K562 (cell line): ENCODE data around the gene FBXL22. TPM values are rescaled to one million over a fixed set of nuclear protein-coding genes. Genes with fewer than 3 reads are reported as not detected.

ENCODE experiments used
- ATAC-seq: fragments of 200-7000 bp; cut with Tn5 transposase; 3 replicates; pipeline ENCODE4 v1.9.1; 2020; ENCODE audit warnings: moderate library complexity
- BruUV-seq: library from RNA; stranded (reverse); fragments of 400-500 nt; replicated peaks from 2 replicates; lab custom pipeline; 2021; lab: Mats Ljungman, UMichigan
- CTCF ChIA-PET: fragments of 300-600 bp; formaldehyde crosslinking; extraction: SDS; loops from one replicate; lab custom pipeline; 2021; ENCODE audit warnings: low intra/inter-chr PET ratio; lab: Yijun Ruan, JAX
- POLR2A ChIA-PET: fragments of 300-600, 350-650 bp; sonication (Branson Sonifier 250); formaldehyde crosslinking; extraction: SDS; loops from one replicate; lab custom pipeline; 2021; ENCODE audit warnings: antibody characterized with exemption, inconsistent platforms; lab: Yijun Ruan, JAX
- DNase-seq, 4 experiments: peaks; one replicate each; pipeline versions ENCODE4 v3.0.0 to v3.0.0-alpha.2; 2011 to 2018; ENCODE audit warnings: low spot score in 3 of 4, mixed read lengths in 3 of 4; ENCODE audit errors: extremely low read depth in 1 of 4
- FAIRE-seq: peaks from 2 replicates; lab custom pipeline; 2011; peaks lifted over from hg19 to GRCh38; lab: Jason Lieb, UNC
- H2AFZ ChIP-seq: 2 replicates; pipeline ENCODE4 v1.6.0; 2011; ENCODE audit warnings: low read depth, low read length, control low read depth, inconsistent platforms
- H3K27ac ChIP-seq: fragments of 200-600 bp; 3 replicates; pipeline ENCODE4 v1.8.0; 2011; ENCODE audit warnings: low read depth, mild to moderate bottlenecking, control low read depth, inconsistent platforms, low read length, moderate library complexity, mixed read lengths; ENCODE audit errors: extremely low read depth
- H3K27me3 ChIP-seq, 2 experiments: fragments of 300-600 bp in 1 of 2; 2 replicates in 1 of 2; 3 replicates in 1 of 2; pipeline versions ENCODE4 v1.6.0 to v1.8.0; 2011; ENCODE audit warnings: inconsistent platforms in 2 of 2, low read length in 2 of 2, mild to moderate bottlenecking in 1 of 2, mixed read lengths in 1 of 2, moderate library complexity in 1 of 2; ENCODE audit not compliant: control insufficient read depth in 2 of 2, insufficient read depth in 2 of 2
- H3K36me3 ChIP-seq: fragments of 300-600 bp; 3 replicates; pipeline ENCODE4 v1.8.0; 2011; ENCODE audit warnings: mild to moderate bottlenecking, low read length, inconsistent platforms; ENCODE audit not compliant: control insufficient read depth, insufficient read depth
- H3K4me1 ChIP-seq, 2 experiments: fragments of 200-600 bp in 1 of 2; replicated peaks in 1 of 2; 2 replicates in 1 of 2; 3 replicates in 1 of 2; pipeline versions ENCODE4 v1.5.1 to v1.8.0; 2011; ENCODE audit warnings: inconsistent platforms in 2 of 2, low read length in 2 of 2, mild to moderate bottlenecking in 1 of 2, mixed read lengths in 1 of 2, moderate library complexity in 1 of 2; ENCODE audit not compliant: control insufficient read depth in 2 of 2, insufficient read depth in 2 of 2
- H3K4me2 ChIP-seq: 2 replicates; pipeline ENCODE4 v1.6.1; 2011; ENCODE audit warnings: low read length, control low read depth, inconsistent platforms, mixed read lengths; ENCODE audit not compliant: insufficient read depth
- H3K4me3 ChIP-seq: fragments of 200-600 bp; sonication (generic), shearing (Covaris generic); 2 replicates; pipeline ENCODE4 v1.5.1; 2016; ENCODE audit warnings: control low read depth, inconsistent platforms
- H3K79me2 ChIP-seq: fragments of 200-600 bp; 3 replicates; pipeline ENCODE4 v1.8.0; 2011; ENCODE audit warnings: low read length, inconsistent platforms; ENCODE audit not compliant: control insufficient read depth, insufficient read depth
- H3K9ac ChIP-seq, 2 experiments: 2 replicates each; pipeline versions ENCODE4 v1.6.0 to v1.6.1; 2011; ENCODE audit warnings: low read depth in 2 of 2, low read length in 2 of 2, control low read depth in 1 of 2, inconsistent platforms in 1 of 2, mild to moderate bottlenecking in 1 of 2, mixed read lengths in 1 of 2; ENCODE audit not compliant: insufficient read depth in 1 of 2
- H3K9me1 ChIP-seq: one replicate; pipeline ENCODE4 v1.6.0; 2011; ENCODE audit warnings: inconsistent platforms, mild to moderate bottlenecking, low read length, moderate library complexity; ENCODE audit not compliant: control insufficient read depth, insufficient read depth
- H3K9me3 ChIP-seq: replicated peaks from 2 replicates; pipeline ENCODE4 v1.5.1; 2011; ENCODE audit warnings: low read depth, low read length, inconsistent platforms; ENCODE audit not compliant: control insufficient read depth, insufficient read depth
- H4K20me1 ChIP-seq: replicated peaks from 2 replicates; pipeline ENCODE4 v1.6.1; 2011; ENCODE audit warnings: low read length, inconsistent platforms, mixed read lengths; ENCODE audit not compliant: control insufficient read depth, insufficient read depth
- ARHGAP35 ChIP-seq: fragments of 450-650 bp; IDR thresholded peaks from 2 replicates; pipeline ENCODE4 v1.6.1; 2018; ENCODE audit not compliant: partially characterized antibody
- ATF3 ChIP-seq, 2 experiments: fragments of 450-650 bp in 1 of 2; sonication (generic) in 1 of 2; formaldehyde crosslinking in 1 of 2; IDR thresholded peaks in 1 of 2; conservative IDR thresholded peaks in 1 of 2; 2 replicates each; pipeline versions ENCODE4 v1.6.1 to v1.8.1; 2016 to 2023; ENCODE audit warnings: mild to moderate bottlenecking in 2 of 2, moderate library complexity in 2 of 2, inconsistent platforms in 1 of 2, missing genetic modification reagents in 1 of 2
- BMI1 ChIP-seq: fragments of 150-350 bp; IDR thresholded peaks from 2 replicates; pipeline ENCODE4 v1.6.1; 2014; ENCODE audit warnings: low read length
- CBFA2T2 ChIP-seq: fragments of 450-650 bp; conservative IDR thresholded peaks from 2 replicates; pipeline ENCODE4 v1.6.1; 2017; ENCODE audit warnings: mild to moderate bottlenecking
- DPF2 ChIP-seq: fragments of 450-650 bp; IDR thresholded peaks from 2 replicates; pipeline ENCODE4 v1.6.1; 2016
- ETS2 ChIP-seq: IDR thresholded peaks from 2 replicates; pipeline ENCODE4 v1.6.1; 2016; ENCODE audit warnings: borderline replicate concordance, missing genetic modification characterization, mild to moderate bottlenecking, moderate library complexity, missing compliant biosample characterization; ENCODE audit not compliant: poor library complexity, severe bottlenecking
- FOXA1 ChIP-seq: fragments of 450-650 bp; IDR thresholded peaks from 2 replicates; pipeline ENCODE4 v1.6.1; 2016; ENCODE audit warnings: mild to moderate bottlenecking, borderline replicate concordance
- HDAC6 ChIP-seq: IDR thresholded peaks from 2 replicates; pipeline ENCODE4 v1.6.1; 2012; ENCODE audit warnings: low read depth, mild to moderate bottlenecking, control low read depth, inconsistent platforms, low read length, moderate library complexity
- MCM3 ChIP-seq: fragments of 450-650 bp; IDR thresholded peaks from 2 replicates; pipeline ENCODE4 v1.6.1; 2016
- MEF2D ChIP-seq: conservative IDR thresholded peaks from 2 replicates; pipeline ENCODE4 v1.6.1; 2016; ENCODE audit warnings: low read depth, missing genetic modification characterization, missing compliant biosample characterization
- SMARCA4 ChIP-seq: fragments of 450-650 bp; IDR thresholded peaks from 2 replicates; pipeline ENCODE4 v1.6.1; 2016
- U2AF1 ChIP-seq: fragments of 200-400 bp; formaldehyde crosslinking; optimal IDR thresholded peaks from 2 replicates; pipeline ENCODE3; 2017; ENCODE audit warnings: mild to moderate bottlenecking, low read depth, low read length, moderate library complexity
- ZBTB1 ChIP-seq: sonication (generic); formaldehyde crosslinking; IDR thresholded peaks from 2 replicates; pipeline ENCODE4 v1.8.1; 2023; ENCODE audit warnings: missing genetic modification reagents, low read depth, mild to moderate bottlenecking, borderline replicate concordance
- ZBTB17 ChIP-seq: fragments of 450-650 bp; formaldehyde crosslinking; IDR thresholded peaks from 2 replicates; pipeline ENCODE4 v1.4.0; 2020; ENCODE audit warnings: mild to moderate bottlenecking
- ZFPM2 ChIP-seq: fragments of 250-450 bp; sonication (Bioruptor Pico); IDR thresholded peaks from 2 replicates; pipeline ENCODE4 v1.5.1; 2022; ENCODE audit warnings: mild to moderate bottlenecking
- ZNF311 ChIP-seq: fragments of 250-450 bp; sonication (Bioruptor Pico); IDR thresholded peaks from 2 replicates; pipeline ENCODE4 v1.4.0; 2020; ENCODE audit warnings: mild to moderate bottlenecking, moderate library complexity
- ZNF41 ChIP-seq: fragments of 250-450 bp; sonication (Bioruptor Pico); conservative IDR thresholded peaks from 2 replicates; pipeline ENCODE4 v1.4.0; 2020; ENCODE audit warnings: mild to moderate bottlenecking
- WGBS: fragments of 100-300 bp; shearing (Covaris generic); methylation state at CpG from one replicate; pipeline ENCODE4 v1.1.6; 2016; ENCODE audit warnings: low coverage, mixed read lengths; ENCODE audit not compliant: insufficient coverage; ENCODE audit errors: missing lambda C conversion rate; 5-methylcytosine and 5-hydroxymethylcytosine counted together
- in situ Hi-C: fragments of 300-500 bp; cut with MboI; formaldehyde crosslinking; loops from 4 replicates; pipeline ENCODE4 v1.15.0; 2018; ENCODE audit warnings: inconsistent platforms, mixed read lengths
- intact Hi-C: fragments of 100-400 bp; cut with micrococcal nuclease; formaldehyde crosslinking; loops from 2 replicates; pipeline ENCODE4 v1.14.2; 2022
- polyA plus RNA-seq, 8 experiments: library from polyadenylated mRNA; depleted of rRNA in 4 of 8; stranded (reverse) in 5 of 8; unstranded in 3 of 8; fragments of >200 nt; fragmentation: Nextera tagmentation in 2 of 8; fragmentation: Illumina TruSeq in 1 of 8; extraction: Ambion mirVana in 2 of 8; extraction: Trizol in 1 of 8; gene quantifications; 2 replicates each; pipeline versions ENCODE4 v1.2.1 to v1.2.3, GENCODE V29; 2011 to 2014; ENCODE audit warnings: inconsistent platforms in 1 of 8, missing spikeins in 1 of 8
- total RNA-seq, 7 experiments: library from RNA; depleted of rRNA in 6 of 7; stranded (reverse); fragments of >200 nt in 6 of 7; fragmentation: Illumina TruSeq in 2 of 7; extraction: Trizol in 2 of 7; gene quantifications; 2 replicates each; pipeline versions ENCODE4 v1.2.1 to v1.2.3, GENCODE V29; 2011 to 2021; ENCODE audit warnings: low replicate concordance in 1 of 7
- TF ChIP-seq, protein P1 (sequence below): fragments of 450-650 bp; IDR thresholded peaks from 2 replicates; pipeline ENCODE4 v1.7.0; 2016; ENCODE audit warnings: borderline replicate concordance
- TF ChIP-seq, protein P2 (sequence below): sonication (generic); formaldehyde crosslinking; IDR thresholded peaks from 2 replicates; pipeline ENCODE4 v1.8.1; 2022; ENCODE audit warnings: missing genetic modification reagents

The FBXL22 gene
- total and polyA plus RNA-seq, 9 of the 15 experiments (the other 6 are each of a cell fraction or from before 2014, with no cell fraction given), result not detected

- H3K27me3 ChIP-seq, result no peaks in the 10 kb centered on the region
- no peaks in the 10 kb centered on the region for H3K79me2 ChIP-seq
- 79% methylated on average over 9 of the region's 9 CpGs for WGBS
- H3K9me3 ChIP-seq, result no peaks in the 10 kb centered on the region
- ChIA-PET CTCF (no interaction called here), POLR2A (interaction anchor here (1.0 to 1.2 kb wide), 2 partner anchors 13 to 69 kb away, joined by 3 read pairs; no protein-coding TSS in a partner anchor)
- no peak overlapping the region for H3K27ac ChIP-seq
- H3K4me1 ChIP-seq, result peaks cover 0 to 6% of the 10 kb centered on the region in 2 experiments; a peak in 1 of 5 replicates
- H2AFZ ChIP-seq, result no peak overlapping the region
- no TSS peak for BruUV-seq
- H3K9me1 ChIP-seq, result no peaks in the 10 kb centered on the region
- no peak overlapping the region for H3K4me3 ChIP-seq
- intact Hi-C loops (no loop called here), in situ Hi-C loops (loop anchor here (10.0 kb wide), 1 partner anchor 299 kb away; no protein-coding TSS in a partner anchor)
- no peaks in the 10 kb centered on the region for H4K20me1 ChIP-seq
- peaks cover 50% of the 10 kb centered on the region for H3K36me3 ChIP-seq
- H3K4me2 ChIP-seq, result no peak overlapping the region
- no peak overlapping the region for H3K9ac ChIP-seq
- ATAC-seq (peak; percentile 25), FAIRE-seq (peak; percentile 77), DNase-seq (peak in 1 of 4 experiments; percentile 21)
- TF ChIP-seq ZFPM2 (no peak), CBFA2T2 (0 out of 2 replicates have a peak, but pooled peaks have one; percentile 2), BMI1 (no peak), ARHGAP35 (no peak), ZBTB1 (CRISPR knock-in tag) (no peak), HDAC6 (no peak), ATF3 (IDR thresholded peaks at IDR 0.05) (peak; percentile 68), ATF3 (CRISPR knock-in tag; conservative IDR thresholded peaks at IDR 0.05) (no peak), ETS2 (no peak), DPF2 (no peak), ZNF311 (no peak), SMARCA4 (no peak), ZNF41 (CRISPR knock-in tag) (no peak), MEF2D (tag) (no peak), MCM3 (no peak), ZBTB17 (CRISPR knock-in tag) (no peak), U2AF1 (no peak), FOXA1 (no peak)
- TF ChIP-seq, protein P1, sequence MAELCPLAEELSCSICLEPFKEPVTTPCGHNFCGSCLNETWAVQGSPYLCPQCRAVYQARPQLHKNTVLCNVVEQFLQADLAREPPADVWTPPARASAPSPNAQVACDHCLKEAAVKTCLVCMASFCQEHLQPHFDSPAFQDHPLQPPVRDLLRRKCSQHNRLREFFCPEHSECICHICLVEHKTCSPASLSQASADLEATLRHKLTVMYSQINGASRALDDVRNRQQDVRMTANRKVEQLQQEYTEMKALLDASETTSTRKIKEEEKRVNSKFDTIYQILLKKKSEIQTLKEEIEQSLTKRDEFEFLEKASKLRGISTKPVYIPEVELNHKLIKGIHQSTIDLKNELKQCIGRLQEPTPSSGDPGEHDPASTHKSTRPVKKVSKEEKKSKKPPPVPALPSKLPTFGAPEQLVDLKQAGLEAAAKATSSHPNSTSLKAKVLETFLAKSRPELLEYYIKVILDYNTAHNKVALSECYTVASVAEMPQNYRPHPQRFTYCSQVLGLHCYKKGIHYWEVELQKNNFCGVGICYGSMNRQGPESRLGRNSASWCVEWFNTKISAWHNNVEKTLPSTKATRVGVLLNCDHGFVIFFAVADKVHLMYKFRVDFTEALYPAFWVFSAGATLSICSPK, result no peak
- TF ChIP-seq, protein P2, sequence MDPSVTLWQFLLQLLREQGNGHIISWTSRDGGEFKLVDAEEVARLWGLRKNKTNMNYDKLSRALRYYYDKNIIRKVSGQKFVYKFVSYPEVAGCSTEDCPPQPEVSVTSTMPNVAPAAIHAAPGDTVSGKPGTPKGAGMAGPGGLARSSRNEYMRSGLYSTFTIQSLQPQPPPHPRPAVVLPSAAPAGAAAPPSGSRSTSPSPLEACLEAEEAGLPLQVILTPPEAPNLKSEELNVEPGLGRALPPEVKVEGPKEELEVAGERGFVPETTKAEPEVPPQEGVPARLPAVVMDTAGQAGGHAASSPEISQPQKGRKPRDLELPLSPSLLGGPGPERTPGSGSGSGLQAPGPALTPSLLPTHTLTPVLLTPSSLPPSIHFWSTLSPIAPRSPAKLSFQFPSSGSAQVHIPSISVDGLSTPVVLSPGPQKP, result no peak
These were observed 3.2 kb upstream of the FBXL22 start for GRCh38 chr15:63593705-63594671.
